ENCODE measurements around the gene ZBTB48.
A peak's percentile ranks its signal among the peaks of the same experiment; 100 is the strongest.

DNA sequence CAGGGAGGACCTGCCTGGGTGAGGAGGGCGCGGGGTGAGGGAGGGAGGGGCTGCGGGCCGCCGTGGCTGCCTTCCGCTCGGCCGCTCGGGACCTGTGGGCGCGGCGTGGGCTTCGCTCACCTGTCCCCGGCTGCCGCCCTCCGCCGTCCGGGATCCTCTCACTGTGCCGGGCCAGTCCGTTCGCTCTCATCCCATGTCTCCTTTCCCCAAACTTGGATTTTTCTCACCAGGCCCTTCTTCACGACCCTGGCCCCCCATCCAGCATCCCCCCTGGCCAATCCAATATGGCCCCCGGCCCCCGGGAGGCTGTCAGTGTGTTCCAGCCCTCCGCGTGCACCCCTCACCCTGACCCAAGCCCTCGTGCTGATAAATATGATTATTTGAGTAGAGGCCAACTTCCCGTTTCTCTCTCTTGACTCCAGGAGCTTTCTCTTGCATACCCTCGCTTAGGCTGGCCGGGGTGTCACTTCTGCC lies 362 bp downstream of the ZBTB48 start:
- peak; percentile 66 for TF ChIP-seq POLR2A (IDR thresholded peaks at IDR 0.05; ENCODE audit: low read length)
- TF ChIP-seq GATA1 (IDR thresholded peaks at IDR 0.05; ENCODE audit: low read depth, low read length): no peak
